Transverse colon (tissue), 4 donors: ENCODE results near the gene C16orf92. TPM values are rescaled to one million over a fixed set of nuclear protein-coding genes. Genes with fewer than 3 reads are reported as not detected.

Experiments
- DNase-seq: peaks from one replicate; pipeline ENCODE4 v3.0.0-alpha.2; 2019
- H3K27ac ChIP-seq, 4 donors: fragments of 200-600 bp; sonication (generic); 2 replicates each; pipeline ENCODE4 v1.5.1; 2016 to 2018; ENCODE audit warnings: inconsistent platforms in 4 of 4
- H3K27me3 ChIP-seq: fragments of 200-600 bp; sonication (generic); 2 replicates; pipeline ENCODE4 v1.5.1; 2017; ENCODE audit warnings: inconsistent platforms
- H3K36me3 ChIP-seq, 4 donors: fragments of 200-600 bp; sonication (generic); 2 replicates each; pipeline ENCODE4 v1.5.1; 2017 to 2019; ENCODE audit warnings: inconsistent platforms in 4 of 4
- H3K4me1 ChIP-seq, 4 donors: fragments of 200-600 bp; sonication (generic); 2 replicates each; pipeline ENCODE4 v1.5.1; 2017 to 2020; ENCODE audit warnings: inconsistent platforms in 4 of 4
- H3K4me3 ChIP-seq, 4 donors: fragments of 200-600 bp; sonication (generic); 1 replicate in 1 of 4; 2 replicates in 3 of 4; pipeline versions ENCODE4 v1.5.1 to v1.6.1; 2017 to 2019; ENCODE audit warnings: inconsistent platforms in 4 of 4
- H3K9me3 ChIP-seq, 2 donors: fragments of 200-600 bp; sonication (generic); 2 replicates each; pipeline ENCODE4 v1.5.1; 2017 to 2019; ENCODE audit warnings: inconsistent platforms in 2 of 2
- EP300 ChIP-seq: sonication (generic); formaldehyde crosslinking; IDR thresholded peaks from one replicate; pipeline ENCODE4 v1.6.1; 2017; ENCODE audit warnings: antibody characterized with exemption, low read depth
- POLR2A ChIP-seq: fragments of 450-650 bp; IDR thresholded peaks from one replicate; pipeline ENCODE4 v1.6.1; 2016; ENCODE audit warnings: antibody characterized with exemption, mild to moderate bottlenecking, moderate library complexity
- POLR2AphosphoS5 ChIP-seq, 3 donors: sonication (generic); formaldehyde crosslinking; IDR thresholded peaks; one replicate each; pipeline ENCODE4 v1.6.1; 2016; ENCODE audit warnings: antibody characterized with exemption in 3 of 3
- WGBS, 2 donors: methylation state at CpG; one replicate each; pipeline ENCODE4 v1.1.5; 2018; ENCODE audit warnings: low coverage in 1 of 2; 5-methylcytosine and 5-hydroxymethylcytosine counted together
- in situ Hi-C, 4 donors: fragments of 200-750 bp; cut with MboI; loops; one replicate each; pipeline versions ENCODE4 v1.15.0 to v1.15.1; 2017; ENCODE audit warnings: low sequenced_read_pairs in 3 of 4, low pct_ligation_motif_present in 1 of 4, low pct_unique_long_range_greater_than_20kb in 1 of 4
- intact Hi-C: fragments of 100-400 bp; cut with DNase I; formaldehyde crosslinking; loops from one replicate; pipeline ENCODE4 v1.15.1; 2023; ENCODE audit warnings: low total_unique reads
- total RNA-seq, 4 donors: library from RNA; depleted of rRNA; stranded (reverse); fragments of >200 nt; gene quantifications; one replicate each; pipeline ENCODE4 v1.1.0, GENCODE V29; 2016
- TF ChIP-seq, protein P1 (sequence below), 5 experiments: fragments of 200-600 bp in 3 of 5; fragments of 450-650 bp in 2 of 5; sonication (generic) in 3 of 5; IDR thresholded peaks; 1 replicate in 2 of 5; 2 replicates in 3 of 5; pipeline ENCODE4 v1.5.1; 2016 to 2017; ENCODE audit warnings: antibody characterized with exemption in 5 of 5, inconsistent platforms in 3 of 5, mild to moderate bottlenecking in 2 of 5, moderate library complexity in 1 of 5

The C16orf92 gene
- total RNA-seq, 4 donors from 2014 or later = not detected

DNA sequence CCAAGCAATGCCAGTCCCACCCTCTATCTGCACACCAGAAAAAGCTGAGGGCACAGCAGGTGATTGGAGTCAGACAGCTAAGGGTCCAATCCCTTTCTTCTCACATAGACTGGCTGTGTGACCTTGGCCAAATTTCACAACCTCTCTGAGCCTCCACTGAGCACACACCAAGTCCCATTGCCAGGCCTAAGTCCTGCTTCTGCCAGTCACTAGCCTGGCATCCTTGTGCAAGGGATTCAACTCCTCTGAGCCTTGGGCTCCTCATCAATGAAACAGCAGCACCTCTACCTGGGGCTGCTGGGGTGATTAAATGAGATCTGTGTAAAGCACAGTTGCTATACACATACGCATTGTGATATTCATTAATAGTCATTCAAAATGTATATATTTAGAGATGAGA is 23.6 kb downstream of the C16orf92 start:
- no peak for DNase-seq
- Histone ChIP-seq H3K27me3 (peaks cover 21% of the 10 kb centered on the region), H3K27ac (no peak overlapping the region), H3K36me3 (no peaks in the 10 kb centered on the region), H3K4me3 (no peak overlapping the region), H3K9me3 (no peaks in the 10 kb centered on the region), H3K4me1 (no peaks in the 10 kb centered on the region)
- 96% methylated on average over 1 of the region's 1 CpG; no CpG with 5 or more reads in 1 of the 2 donors for WGBS, 2 donors
- in situ Hi-C loops (loop anchor here in 1 of 4 donors (25.0 kb wide), 1 partner anchor 159 kb away; the partner anchor contains the start of gene SEZ6L2), intact Hi-C loops (no loop called here)
- TF ChIP-seq, protein P1, sequence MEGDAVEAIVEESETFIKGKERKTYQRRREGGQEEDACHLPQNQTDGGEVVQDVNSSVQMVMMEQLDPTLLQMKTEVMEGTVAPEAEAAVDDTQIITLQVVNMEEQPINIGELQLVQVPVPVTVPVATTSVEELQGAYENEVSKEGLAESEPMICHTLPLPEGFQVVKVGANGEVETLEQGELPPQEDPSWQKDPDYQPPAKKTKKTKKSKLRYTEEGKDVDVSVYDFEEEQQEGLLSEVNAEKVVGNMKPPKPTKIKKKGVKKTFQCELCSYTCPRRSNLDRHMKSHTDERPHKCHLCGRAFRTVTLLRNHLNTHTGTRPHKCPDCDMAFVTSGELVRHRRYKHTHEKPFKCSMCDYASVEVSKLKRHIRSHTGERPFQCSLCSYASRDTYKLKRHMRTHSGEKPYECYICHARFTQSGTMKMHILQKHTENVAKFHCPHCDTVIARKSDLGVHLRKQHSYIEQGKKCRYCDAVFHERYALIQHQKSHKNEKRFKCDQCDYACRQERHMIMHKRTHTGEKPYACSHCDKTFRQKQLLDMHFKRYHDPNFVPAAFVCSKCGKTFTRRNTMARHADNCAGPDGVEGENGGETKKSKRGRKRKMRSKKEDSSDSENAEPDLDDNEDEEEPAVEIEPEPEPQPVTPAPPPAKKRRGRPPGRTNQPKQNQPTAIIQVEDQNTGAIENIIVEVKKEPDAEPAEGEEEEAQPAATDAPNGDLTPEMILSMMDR (IDR thresholded peaks at IDR 0.05) = no peak
- no peak for TF ChIP-seq EP300
- no peak for TF ChIP-seq POLR2A
- TF ChIP-seq POLR2AphosphoS5 (IDR thresholded peaks at IDR 0.05) = no peak

DNA sequence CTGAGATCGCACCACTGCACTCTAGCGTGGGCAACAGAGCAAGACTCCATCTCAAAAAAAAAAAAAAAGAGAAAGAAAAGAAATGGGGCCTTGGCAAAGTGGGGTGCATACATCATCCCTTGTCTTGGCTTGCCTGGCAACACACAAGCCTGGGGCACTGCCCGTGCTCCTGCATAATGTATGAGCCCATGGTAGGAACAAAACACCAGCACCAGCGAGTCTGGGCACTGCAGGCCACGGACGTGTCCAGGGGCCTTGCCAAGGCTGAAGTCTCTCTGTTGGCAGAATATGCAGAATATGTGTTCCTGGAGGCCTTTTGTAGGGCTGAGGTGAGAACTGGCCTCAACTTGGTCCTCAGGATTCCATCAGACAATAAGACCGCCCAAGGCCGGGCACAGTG is 26.9 kb downstream of the C16orf92 start:
- 92% methylated on average over 5 to 8 of the region's 8 CpGs for WGBS, 2 donors
- no peak for DNase-seq
- in situ Hi-C loops (loop anchor here in 1 of 4 donors (25.0 kb wide), 1 partner anchor 163 kb away; the partner anchor contains the start of gene SEZ6L2), intact Hi-C loops (no loop called here)
- Histone ChIP-seq H3K9me3 (no peaks in the 10 kb centered on the region), H3K4me1 (peaks cover 4 to 15% (median 13%) of the 10 kb centered on the region in 4 donors), H3K27ac (no peak overlapping the region), H3K27me3 (no peaks in the 10 kb centered on the region), H3K36me3 (no peaks in the 10 kb centered on the region), H3K4me3 (no peak overlapping the region)
- TF ChIP-seq POLR2A (no peak), EP300 (no peak), POLR2AphosphoS5 (IDR thresholded peaks at IDR 0.05) (no peak)
- TF ChIP-seq, protein P1 (IDR thresholded peaks at IDR 0.05) = no peak

DNA sequence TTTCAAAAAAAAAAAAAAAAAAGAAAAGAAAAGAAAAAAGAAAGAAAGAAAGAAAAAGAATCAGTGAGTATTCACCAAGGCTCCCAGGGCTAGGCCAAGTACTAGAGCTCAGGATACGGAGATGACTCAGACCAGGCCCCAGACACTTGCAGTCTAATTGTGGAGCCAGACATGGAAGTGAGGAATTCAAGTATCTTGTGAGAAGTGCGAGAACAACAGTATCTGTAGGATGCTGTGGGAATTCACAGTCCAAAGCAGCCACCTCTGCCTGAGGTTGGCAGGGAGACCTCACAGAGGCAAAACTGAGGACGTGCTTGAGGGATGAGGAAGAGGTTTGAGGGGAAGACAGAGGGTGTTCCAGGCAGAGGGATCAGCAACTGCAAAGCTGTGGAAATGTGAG is 28.5 kb downstream of the C16orf92 start:
- no peaks in the 10 kb centered on the region for H3K27me3 ChIP-seq
- peaks cover 4 to 15% (median 13%) of the 10 kb centered on the region in 4 donors for H3K4me1 ChIP-seq
- intact Hi-C loops (no loop called here), in situ Hi-C loops (no loop called here)
- no peaks in the 10 kb centered on the region for H3K36me3 ChIP-seq
- no peak for TF ChIP-seq POLR2AphosphoS5 (IDR thresholded peaks at IDR 0.05)
- TF ChIP-seq, protein P1 (IDR thresholded peaks at IDR 0.05) = no peak
- TF ChIP-seq EP300 = no peak
- no peak for TF ChIP-seq POLR2A
- no peak overlapping the region for H3K27ac ChIP-seq
- H3K4me3 ChIP-seq = no peak overlapping the region
- DNase-seq = no peak
- 92 to 96% methylated on average over 3 of the region's 3 CpGs for WGBS, 2 donors
- H3K9me3 ChIP-seq = no peaks in the 10 kb centered on the region

DNA sequence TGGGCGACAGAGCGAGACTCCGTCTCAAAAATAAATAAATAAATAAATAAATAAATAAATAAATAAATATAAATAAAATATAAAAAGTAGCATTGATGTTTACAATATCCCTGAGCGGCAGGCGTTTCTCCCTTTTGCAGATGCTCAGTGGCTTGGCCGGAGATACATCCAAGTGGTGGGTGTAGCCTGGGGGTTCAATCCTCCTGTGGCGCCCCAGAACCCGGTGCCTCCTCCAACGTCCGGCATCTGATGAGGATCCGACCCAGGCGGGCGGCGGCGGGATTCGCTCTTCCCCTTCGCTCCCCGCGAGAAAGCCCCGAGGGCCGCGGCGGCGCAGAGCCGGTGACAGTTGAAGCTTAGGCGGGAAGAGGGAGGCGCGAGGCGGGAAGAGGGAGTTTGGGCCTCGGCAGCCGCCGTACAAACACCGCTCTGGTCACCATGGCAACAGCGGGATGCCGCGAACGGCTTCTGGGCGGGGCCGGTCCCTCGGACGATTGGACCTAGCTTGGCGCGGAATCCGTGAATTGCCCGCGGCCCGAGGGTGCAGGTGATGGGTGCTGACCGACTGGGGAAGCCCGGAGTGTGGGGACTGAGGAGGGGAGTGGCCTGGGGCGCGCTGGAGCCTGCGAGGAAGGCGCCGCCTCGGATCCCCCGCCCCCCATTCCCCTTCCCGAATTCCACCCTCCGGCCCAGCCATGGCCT is 29.8 kb downstream of the C16orf92 start:
- TF ChIP-seq EP300 (no peak), POLR2AphosphoS5 (IDR thresholded peaks at IDR 0.05) (peak; percentile 55 to 62 (median 62)), POLR2A (no peak)
- TF ChIP-seq, protein P1 (IDR thresholded peaks at IDR 0.05) = no peak
- in situ Hi-C loops = no loop called here
- Histone ChIP-seq H3K4me1 (peaks cover 4 to 15% (median 13%) of the 10 kb centered on the region in 4 donors), H3K36me3 (no peaks in the 10 kb centered on the region), H3K9me3 (no peaks in the 10 kb centered on the region), H3K4me3 (peak overlapping the region; percentile 49 to 80 (median 56)), H3K27ac (peak overlapping the region; percentile 42 to 66 (median 60)), H3K27me3 (no peaks in the 10 kb centered on the region)
- 5 to 37% methylated on average over 7 to 58 of the region's 58 CpGs for WGBS, 2 donors
- DNase-seq = peak; percentile 96
- intact Hi-C loops = no loop called here
